NT2/D1 (cell line): ENCODE results near the gene ABHD17C.
"Not testable (repeated sequence)": the region's sequence is repeated elsewhere in the genome, so short reads cannot be mapped to it uniquely, and the experiment has no call there.

Experiments used
- YY1 ChIP-seq: IDR thresholded peaks from 2 replicates; pipeline ENCODE4 v1.6.1; 2011; ENCODE audit not compliant: insufficient read length, insufficient read depth
- ZNF274 ChIP-seq: IDR thresholded peaks from 2 replicates; pipeline ENCODE4 v1.6.1; 2011; ENCODE audit warnings: mild to moderate bottlenecking, low read depth, low read length

DNA sequence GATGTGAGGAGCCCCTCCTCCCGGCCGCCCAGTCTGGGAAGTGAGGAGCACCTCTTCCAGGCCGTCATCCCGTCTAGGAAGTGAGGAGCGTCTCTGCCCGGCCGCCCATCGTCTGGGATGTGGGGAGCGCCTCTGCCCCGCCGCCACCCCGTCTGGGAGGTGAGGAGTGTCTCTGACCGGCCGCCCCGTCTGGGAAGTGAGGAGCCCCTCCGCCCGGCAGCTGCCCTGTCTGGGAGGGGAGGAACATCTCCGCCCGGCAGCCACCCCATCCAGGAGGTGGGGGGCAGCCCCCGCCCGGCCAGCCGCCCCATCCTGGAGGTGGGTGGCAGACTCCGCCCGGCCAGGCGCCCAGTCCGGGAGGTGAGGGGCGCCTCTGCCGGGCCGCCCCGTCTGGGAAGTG is 47.7 kb upstream of the ABHD17C start:
- TF ChIP-seq ZNF274, YY1: not testable (repeated sequence)
